ENCODE data around the gene WASF2. TPM values are rescaled to one million over a fixed set of nuclear protein-coding genes. Genes with fewer than 3 reads are reported as not detected.

The WASF2 gene
- total and polyA plus RNA-seq, 2 of the 13 experiments (the other 11 are each of a cell fraction or from before 2014, with no cell fraction given) = 10.4 to 27.7 TPM

DNA sequence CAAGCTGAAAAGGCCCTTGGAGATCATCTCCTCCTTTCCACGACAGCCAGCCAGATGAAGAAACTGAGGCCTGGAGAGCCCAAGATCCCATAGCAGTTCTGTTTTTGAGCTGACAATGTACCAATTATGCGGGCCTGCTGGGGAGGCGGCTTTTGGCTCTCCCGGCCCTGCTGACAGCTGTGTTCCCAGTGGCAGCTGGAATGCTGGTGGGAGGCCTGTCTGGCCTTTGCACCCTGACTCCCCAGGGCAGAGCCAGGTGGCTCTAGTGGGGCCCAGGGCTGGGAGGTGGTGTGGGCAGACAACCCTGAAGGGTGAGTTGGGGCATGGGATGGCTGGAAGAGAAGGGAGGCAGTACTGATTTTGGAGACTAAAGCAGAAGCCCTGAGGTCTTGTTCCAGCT is 30.7 kb upstream of the WASF2 start (continued):
- TF ChIP-seq, protein P1, sequence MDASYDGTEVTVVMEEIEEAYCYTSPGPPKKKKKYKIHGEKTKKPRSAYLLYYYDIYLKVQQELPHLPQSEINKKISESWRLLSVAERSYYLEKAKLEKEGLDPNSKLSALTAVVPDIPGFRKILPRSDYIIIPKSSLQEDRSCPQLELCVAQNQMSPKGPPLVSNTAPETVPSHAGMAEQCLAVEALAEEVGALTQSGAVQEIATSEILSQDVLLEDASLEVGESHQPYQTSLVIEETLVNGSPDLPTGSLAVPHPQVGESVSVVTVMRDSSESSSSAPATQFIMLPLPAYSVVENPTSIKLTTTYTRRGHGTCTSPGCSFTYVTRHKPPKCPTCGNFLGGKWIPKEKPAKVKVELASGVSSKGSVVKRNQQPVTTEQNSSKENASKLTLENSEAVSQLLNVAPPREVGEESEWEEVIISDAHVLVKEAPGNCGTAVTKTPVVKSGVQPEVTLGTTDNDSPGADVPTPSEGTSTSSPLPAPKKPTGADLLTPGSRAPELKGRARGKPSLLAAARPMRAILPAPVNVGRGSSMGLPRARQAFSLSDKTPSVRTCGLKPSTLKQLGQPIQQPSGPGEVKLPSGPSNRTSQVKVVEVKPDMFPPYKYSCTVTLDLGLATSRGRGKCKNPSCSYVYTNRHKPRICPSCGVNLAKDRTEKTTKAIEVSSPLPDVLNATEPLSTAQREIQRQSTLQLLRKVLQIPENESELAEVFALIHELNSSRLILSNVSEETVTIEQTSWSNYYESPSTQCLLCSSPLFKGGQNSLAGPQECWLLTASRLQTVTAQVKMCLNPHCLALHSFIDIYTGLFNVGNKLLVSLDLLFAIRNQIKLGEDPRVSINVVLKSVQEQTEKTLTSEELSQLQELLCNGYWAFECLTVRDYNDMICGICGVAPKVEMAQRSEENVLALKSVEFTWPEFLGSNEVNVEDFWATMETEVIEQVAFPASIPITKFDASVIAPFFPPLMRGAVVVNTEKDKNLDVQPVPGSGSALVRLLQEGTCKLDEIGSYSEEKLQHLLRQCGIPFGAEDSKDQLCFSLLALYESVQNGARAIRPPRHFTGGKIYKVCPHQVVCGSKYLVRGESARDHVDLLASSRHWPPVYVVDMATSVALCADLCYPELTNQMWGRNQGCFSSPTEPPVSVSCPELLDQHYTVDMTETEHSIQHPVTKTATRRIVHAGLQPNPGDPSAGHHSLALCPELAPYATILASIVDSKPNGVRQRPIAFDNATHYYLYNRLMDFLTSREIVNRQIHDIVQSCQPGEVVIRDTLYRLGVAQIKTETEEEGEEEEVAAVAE (CRISPR knock-in tag; IDR thresholded peaks at IDR 0.05; ENCODE audit: borderline replicate concordance) = peak; percentile 35; the same call in 1 of the 2 replicates
- TF ChIP-seq, protein P2, sequence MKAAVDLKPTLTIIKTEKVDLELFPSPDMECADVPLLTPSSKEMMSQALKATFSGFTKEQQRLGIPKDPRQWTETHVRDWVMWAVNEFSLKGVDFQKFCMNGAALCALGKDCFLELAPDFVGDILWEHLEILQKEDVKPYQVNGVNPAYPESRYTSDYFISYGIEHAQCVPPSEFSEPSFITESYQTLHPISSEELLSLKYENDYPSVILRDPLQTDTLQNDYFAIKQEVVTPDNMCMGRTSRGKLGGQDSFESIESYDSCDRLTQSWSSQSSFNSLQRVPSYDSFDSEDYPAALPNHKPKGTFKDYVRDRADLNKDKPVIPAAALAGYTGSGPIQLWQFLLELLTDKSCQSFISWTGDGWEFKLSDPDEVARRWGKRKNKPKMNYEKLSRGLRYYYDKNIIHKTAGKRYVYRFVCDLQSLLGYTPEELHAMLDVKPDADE (CRISPR knock-in tag; IDR thresholded peaks at IDR 0.05) = no peak
- TF ChIP-seq DPF2 (CRISPR knock-in tag; IDR thresholded peaks at IDR 0.05; ENCODE audit: borderline replicate concordance, low read depth) (peak; percentile 66; the same call in 1 of the 2 replicates), WIZ (CRISPR knock-in tag; IDR thresholded peaks at IDR 0.05) (no peak), MTF1 (CRISPR knock-in tag; IDR thresholded peaks at IDR 0.05) (no peak), XRCC5 (optimal IDR thresholded peaks at IDR 0.05; ENCODE audit: low read length) (no peak), GATAD2A (CRISPR knock-in tag; IDR thresholded peaks at IDR 0.05) (0 out of 2 replicates have a peak, but pooled peaks have one; percentile 46), IRF2 (CRISPR knock-in tag; IDR thresholded peaks at IDR 0.05) (0 out of 2 replicates have a peak, but pooled peaks have one; percentile 25), SOX5 (CRISPR knock-in tag; IDR thresholded peaks at IDR 0.05; ENCODE audit: borderline replicate concordance) (peak; percentile 35; the same call in 1 of the 2 replicates), MEIS2 (CRISPR knock-in tag; IDR thresholded peaks at IDR 0.05) (0 out of 2 replicates have a peak, but pooled peaks have one; percentile 73), ZNF205 (CRISPR knock-in tag; IDR thresholded peaks at IDR 0.05) (0 out of 2 replicates have a peak, but pooled peaks have one; percentile 21), KDM6A (CRISPR knock-in tag; IDR thresholded peaks at IDR 0.05; ENCODE audit: low read depth) (peak; percentile 80), ZBTB38 (CRISPR knock-in tag; IDR thresholded peaks at IDR 0.05) (peak; percentile 42; the same call in 1 of the 2 replicates), ZNF788 (CRISPR knock-in tag; IDR thresholded peaks at IDR 0.05; ENCODE audit: borderline replicate concordance) (peak; percentile 59; the same call in 1 of the 2 replicates), SP2 (CRISPR knock-in tag; IDR thresholded peaks at IDR 0.05) (no peak), ZNF768 (CRISPR knock-in tag; IDR thresholded peaks at IDR 0.05) (peak; percentile 92; the same call in 1 of the 2 replicates), PHF21A (CRISPR knock-in tag; IDR thresholded peaks at IDR 0.05) (peak; percentile 51; the same call in 1 of the 2 replicates)
- TF ChIP-seq, protein P3, sequence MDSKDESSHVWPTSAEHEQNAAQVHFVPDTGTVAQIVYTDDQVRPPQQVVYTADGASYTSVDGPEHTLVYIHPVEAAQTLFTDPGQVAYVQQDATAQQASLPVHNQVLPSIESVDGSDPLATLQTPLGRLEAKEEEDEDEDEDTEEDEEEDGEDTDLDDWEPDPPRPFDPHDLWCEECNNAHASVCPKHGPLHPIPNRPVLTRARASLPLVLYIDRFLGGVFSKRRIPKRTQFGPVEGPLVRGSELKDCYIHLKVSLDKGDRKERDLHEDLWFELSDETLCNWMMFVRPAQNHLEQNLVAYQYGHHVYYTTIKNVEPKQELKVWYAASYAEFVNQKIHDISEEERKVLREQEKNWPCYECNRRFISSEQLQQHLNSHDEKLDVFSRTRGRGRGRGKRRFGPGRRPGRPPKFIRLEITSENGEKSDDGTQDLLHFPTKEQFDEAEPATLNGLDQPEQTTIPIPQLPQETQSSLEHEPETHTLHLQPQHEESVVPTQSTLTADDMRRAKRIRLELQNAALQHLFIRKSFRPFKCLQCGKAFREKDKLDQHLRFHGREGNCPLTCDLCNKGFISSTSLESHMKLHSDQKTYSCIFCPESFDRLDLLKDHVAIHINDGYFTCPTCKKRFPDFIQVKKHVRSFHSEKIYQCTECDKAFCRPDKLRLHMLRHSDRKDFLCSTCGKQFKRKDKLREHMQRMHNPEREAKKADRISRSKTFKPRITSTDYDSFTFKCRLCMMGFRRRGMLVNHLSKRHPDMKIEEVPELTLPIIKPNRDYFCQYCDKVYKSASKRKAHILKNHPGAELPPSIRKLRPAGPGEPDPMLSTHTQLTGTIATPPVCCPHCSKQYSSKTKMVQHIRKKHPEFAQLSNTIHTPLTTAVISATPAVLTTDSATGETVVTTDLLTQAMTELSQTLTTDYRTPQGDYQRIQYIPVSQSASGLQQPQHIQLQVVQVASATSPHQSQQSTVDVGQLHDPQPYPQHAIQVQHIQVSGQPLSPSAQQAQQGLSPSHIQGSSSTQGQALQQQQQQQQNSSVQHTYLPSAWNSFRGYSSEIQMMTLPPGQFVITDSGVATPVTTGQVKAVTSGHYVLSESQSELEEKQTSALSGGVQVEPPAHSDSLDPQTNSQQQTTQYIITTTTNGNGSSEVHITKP (CRISPR knock-in tag; IDR thresholded peaks at IDR 0.05; ENCODE audit: low read depth) = peak; percentile 27; the same call in 1 of the 2 replicates
- TF ChIP-seq, protein P4, sequence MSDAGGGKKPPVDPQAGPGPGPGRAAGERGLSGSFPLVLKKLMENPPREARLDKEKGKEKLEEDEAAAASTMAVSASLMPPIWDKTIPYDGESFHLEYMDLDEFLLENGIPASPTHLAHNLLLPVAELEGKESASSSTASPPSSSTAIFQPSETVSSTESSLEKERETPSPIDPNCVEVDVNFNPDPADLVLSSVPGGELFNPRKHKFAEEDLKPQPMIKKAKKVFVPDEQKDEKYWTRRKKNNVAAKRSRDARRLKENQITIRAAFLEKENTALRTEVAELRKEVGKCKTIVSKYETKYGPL (CRISPR knock-in tag; IDR thresholded peaks at IDR 0.05) = no peak
- TF ChIP-seq, protein P5, sequence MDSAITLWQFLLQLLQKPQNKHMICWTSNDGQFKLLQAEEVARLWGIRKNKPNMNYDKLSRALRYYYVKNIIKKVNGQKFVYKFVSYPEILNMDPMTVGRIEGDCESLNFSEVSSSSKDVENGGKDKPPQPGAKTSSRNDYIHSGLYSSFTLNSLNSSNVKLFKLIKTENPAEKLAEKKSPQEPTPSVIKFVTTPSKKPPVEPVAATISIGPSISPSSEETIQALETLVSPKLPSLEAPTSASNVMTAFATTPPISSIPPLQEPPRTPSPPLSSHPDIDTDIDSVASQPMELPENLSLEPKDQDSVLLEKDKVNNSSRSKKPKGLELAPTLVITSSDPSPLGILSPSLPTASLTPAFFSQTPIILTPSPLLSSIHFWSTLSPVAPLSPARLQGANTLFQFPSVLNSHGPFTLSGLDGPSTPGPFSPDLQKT (CRISPR knock-in tag; IDR thresholded peaks at IDR 0.05; ENCODE audit: borderline replicate concordance) = no peak
